GM19438 (cell line): ENCODE data around the gene TM9SF4.
A peak's percentile ranks its signal among the peaks of the same experiment; 100 is the strongest.

Experiments used
- ATAC-seq: cut with Tn5 transposase; IDR thresholded peaks from one replicate; pipeline ENCODE4 v1.9.1; 2021; ENCODE audit warnings: low read depth; ENCODE audit not compliant: unreplicated experiment

Gene TM9SF4

GRCh38 chr20:32204205-32205109, 94.9 kb downstream of the TM9SF4 start:
- no peak for ATAC-seq

- no peak for ATAC-seq
These were observed 95.8 kb downstream of the TM9SF4 start for GRCh38 chr20:32205110-32205842.

GRCh38 chr20:32205843-32206759, 96.6 kb downstream of the TM9SF4 start:
- ATAC-seq = no peak

- ATAC-seq = peak; percentile 10
These were observed 97.5 kb downstream of the TM9SF4 start for GRCh38 chr20:32206760-32207625.

GRCh38 chr20:32207626-32208498, 98.3 kb downstream of the TM9SF4 start, which contains the start of the genes PLAGL2 and POFUT1:
Gene PLAGL2 (minus strand): TSS chr20:32207743. CDS start chr20:32202178, 5,565 bp downstream.
Gene POFUT1 (plus strand): TSS chr20:32207880. CDS start chr20:32207942, 62 bp downstream.
- ATAC-seq = peak; percentile 87

GRCh38 chr20:32208499-32209154, 99.1 kb downstream of the TM9SF4 start:
- no peak for ATAC-seq

GRCh38 chr20:32209850-32210605, 100.5 kb downstream of the TM9SF4 start:
- ATAC-seq = no peak

GRCh38 chr20:32213870-32214269, 104.4 kb downstream of the TM9SF4 start:
- ATAC-seq = no peak

- no peak for ATAC-seq
These were observed 105.6 kb downstream of the TM9SF4 start for GRCh38 chr20:32215147-32215546.

GRCh38 chr20:32215729-32216128, 106.2 kb downstream of the TM9SF4 start:
- ATAC-seq = no peak

GRCh38 chr20:32216179-32217142, 106.9 kb downstream of the TM9SF4 start:
- no peak for ATAC-seq
